DOHH2 (cell line): ENCODE results near the gene HSPBP1.

Experiments used
- CTCF ChIP-seq: fragments of 200-600 bp; sonication (generic); IDR thresholded peaks from one replicate; pipeline ENCODE4 v1.5.1; 2014; ENCODE audit warnings: antibody characterized with exemption, mild to moderate bottlenecking, low read depth, low read length; ENCODE audit not compliant: poor library complexity, severe bottlenecking
- EZH2phosphoT487 ChIP-seq: fragments of 200-600 bp; sonication (generic); IDR thresholded peaks from 2 replicates; pipeline ENCODE4 v1.6.1; 2017; ENCODE audit warnings: borderline replicate concordance, mild to moderate bottlenecking, antibody characterized with exemption, low read length, moderate library complexity, mixed read lengths

- TF ChIP-seq CTCF (no peak), EZH2phosphoT487 (no peak)
Observed at GRCh38 chr19:55262359-55262758, 17.6 kb downstream of the HSPBP1 start.
